Measurements from ENCODE around the gene CTNNA1.

Gene CTNNA1

DNA sequence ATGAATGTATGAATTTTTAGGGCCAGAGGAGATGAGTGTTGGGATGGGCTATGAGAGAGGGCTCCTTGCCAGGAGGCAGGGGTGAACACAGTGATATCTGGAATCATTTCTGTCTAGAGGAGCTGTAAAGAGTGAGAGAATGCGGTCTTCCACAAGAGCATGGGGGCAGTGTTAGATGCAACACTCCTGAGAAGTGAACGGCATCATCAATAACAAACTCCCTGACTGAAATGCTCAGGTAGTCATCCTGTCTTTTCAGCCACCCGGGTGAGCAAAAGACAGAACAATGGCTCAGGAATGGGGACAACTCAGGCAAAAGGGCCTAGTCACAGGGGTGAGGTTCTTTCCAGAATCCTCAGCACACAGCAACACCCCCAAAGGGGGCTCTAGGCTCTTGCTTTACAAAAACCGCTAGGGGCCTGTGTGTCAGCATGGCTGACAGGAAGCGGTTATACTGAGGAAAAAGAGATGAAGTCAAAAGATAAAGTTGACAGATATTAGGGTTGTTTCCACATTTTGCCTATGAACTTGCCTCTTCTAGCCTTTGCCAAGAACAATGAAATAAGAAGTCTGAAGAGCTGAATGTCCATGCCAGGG lies 226.6 kb downstream of the CTNNA1 start:
- no peak overlapping the region for H3K27ac ChIP-seq (ENCODE audit: insufficient read depth, low read length, poor library complexity, severe bottlenecking)
- H3K4me3 ChIP-seq (ENCODE audit: insufficient read depth, low read depth, low read length, poor library complexity, severe bottlenecking): no peak overlapping the region
- peaks cover 18% of the 10 kb centered on the region for H3K4me1 ChIP-seq (ENCODE audit: control insufficient read depth, insufficient read depth, low read length, poor library complexity, severe bottlenecking)
- DNase-seq: no peak
- H3K27me3 ChIP-seq (replicated peaks; ENCODE audit: control insufficient read depth, insufficient read depth, low read length, poor library complexity, severe bottlenecking): no peaks in the 10 kb centered on the region
- H3K36me3 ChIP-seq (ENCODE audit: control insufficient read depth, insufficient read depth, low read length): no peaks in the 10 kb centered on the region
- no peaks in the 10 kb centered on the region for H3K9me3 ChIP-seq (ENCODE audit: control insufficient read depth, low read length)

DNA sequence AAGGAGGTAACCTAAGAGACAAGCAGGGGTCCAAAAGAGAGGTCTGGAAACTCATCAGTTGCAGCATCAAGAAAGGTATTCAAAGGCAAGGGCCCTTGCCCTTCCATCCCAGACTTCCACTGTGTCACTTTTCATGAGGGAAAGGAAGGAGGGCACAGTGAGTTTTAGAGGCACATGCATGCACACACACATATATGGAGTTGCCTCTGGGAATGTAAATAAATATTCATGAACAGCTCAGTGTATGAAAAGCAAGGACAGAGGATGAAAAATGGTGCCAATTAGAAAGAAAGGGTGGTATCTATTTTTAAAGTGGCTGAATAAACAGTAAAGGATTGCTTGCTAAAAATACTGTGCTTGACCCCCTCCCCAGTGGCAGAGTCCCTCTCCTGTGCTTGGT lies 227.2 kb downstream of the CTNNA1 start:
- H3K9me3 ChIP-seq (ENCODE audit: control insufficient read depth, low read length): no peaks in the 10 kb centered on the region
- peaks cover 18% of the 10 kb centered on the region for H3K4me1 ChIP-seq (ENCODE audit: control insufficient read depth, insufficient read depth, low read length, poor library complexity, severe bottlenecking)
- H3K36me3 ChIP-seq (ENCODE audit: control insufficient read depth, insufficient read depth, low read length): no peaks in the 10 kb centered on the region
- DNase-seq: no peak
- H3K27ac ChIP-seq (ENCODE audit: insufficient read depth, low read length, poor library complexity, severe bottlenecking): no peak overlapping the region
- no peaks in the 10 kb centered on the region for H3K27me3 ChIP-seq (replicated peaks; ENCODE audit: control insufficient read depth, insufficient read depth, low read length, poor library complexity, severe bottlenecking)
- no peak overlapping the region for H3K4me3 ChIP-seq (ENCODE audit: insufficient read depth, low read depth, low read length, poor library complexity, severe bottlenecking)

DNA sequence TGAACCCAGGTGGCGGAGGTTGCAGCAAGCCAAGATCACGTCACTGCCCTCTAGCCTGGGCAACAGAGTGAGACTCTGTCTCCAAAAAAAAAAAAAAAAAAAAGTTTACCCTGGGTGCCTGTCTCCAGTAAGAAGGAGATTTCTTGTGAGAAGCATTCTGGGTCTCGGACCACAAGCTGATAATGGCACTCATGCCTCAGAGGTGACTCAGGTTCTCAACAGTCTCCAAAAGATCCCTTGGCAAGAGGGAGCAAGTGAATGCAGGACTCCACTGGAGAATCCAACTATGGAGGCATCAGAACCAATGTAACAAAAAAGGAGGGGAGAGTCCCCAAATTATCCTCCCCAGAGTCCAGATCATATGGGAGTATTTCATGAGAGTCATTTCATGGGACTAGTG lies 227.9 kb downstream of the CTNNA1 start:
- Histone ChIP-seq H3K27me3 (replicated peaks; ENCODE audit: control insufficient read depth, insufficient read depth, low read length, poor library complexity, severe bottlenecking) (no peaks in the 10 kb centered on the region), H3K27ac (ENCODE audit: insufficient read depth, low read length, poor library complexity, severe bottlenecking) (no peak overlapping the region), H3K4me3 (ENCODE audit: insufficient read depth, low read depth, low read length, poor library complexity, severe bottlenecking) (no peak overlapping the region), H3K4me1 (ENCODE audit: control insufficient read depth, insufficient read depth, low read length, poor library complexity, severe bottlenecking) (peaks cover 18% of the 10 kb centered on the region), H3K9me3 (ENCODE audit: control insufficient read depth, low read length) (no peaks in the 10 kb centered on the region), H3K36me3 (ENCODE audit: control insufficient read depth, insufficient read depth, low read length) (no peaks in the 10 kb centered on the region)
- DNase-seq: no peak

DNA sequence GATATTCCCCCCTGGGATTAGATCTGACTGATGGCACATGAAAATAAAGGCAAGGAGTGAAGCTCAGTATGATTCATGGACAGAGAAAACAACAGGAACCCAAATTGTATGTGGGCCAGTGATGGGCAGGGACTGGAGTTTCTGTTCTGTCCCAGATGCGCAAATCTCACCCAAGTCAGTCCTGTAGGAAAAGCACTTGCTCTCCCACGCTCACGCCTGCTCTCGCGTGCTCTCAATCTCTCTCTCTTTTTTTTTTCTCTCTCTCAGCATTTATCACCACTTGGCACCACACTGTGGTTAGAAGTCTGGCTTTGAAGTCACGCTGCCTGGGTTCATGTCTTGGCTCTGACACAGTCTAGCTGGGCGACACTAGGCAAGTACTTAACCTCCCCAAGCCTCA lies 228.4 kb downstream of the CTNNA1 start:
- no peak overlapping the region for H3K27ac ChIP-seq (ENCODE audit: insufficient read depth, low read length, poor library complexity, severe bottlenecking)
- no peaks in the 10 kb centered on the region for H3K9me3 ChIP-seq (ENCODE audit: control insufficient read depth, low read length)
- peaks cover 18% of the 10 kb centered on the region for H3K4me1 ChIP-seq (ENCODE audit: control insufficient read depth, insufficient read depth, low read length, poor library complexity, severe bottlenecking)
- no peaks in the 10 kb centered on the region for H3K27me3 ChIP-seq (replicated peaks; ENCODE audit: control insufficient read depth, insufficient read depth, low read length, poor library complexity, severe bottlenecking)
- H3K4me3 ChIP-seq (ENCODE audit: insufficient read depth, low read depth, low read length, poor library complexity, severe bottlenecking): no peak overlapping the region
- no peak for DNase-seq
- no peaks in the 10 kb centered on the region for H3K36me3 ChIP-seq (ENCODE audit: control insufficient read depth, insufficient read depth, low read length)

DNA sequence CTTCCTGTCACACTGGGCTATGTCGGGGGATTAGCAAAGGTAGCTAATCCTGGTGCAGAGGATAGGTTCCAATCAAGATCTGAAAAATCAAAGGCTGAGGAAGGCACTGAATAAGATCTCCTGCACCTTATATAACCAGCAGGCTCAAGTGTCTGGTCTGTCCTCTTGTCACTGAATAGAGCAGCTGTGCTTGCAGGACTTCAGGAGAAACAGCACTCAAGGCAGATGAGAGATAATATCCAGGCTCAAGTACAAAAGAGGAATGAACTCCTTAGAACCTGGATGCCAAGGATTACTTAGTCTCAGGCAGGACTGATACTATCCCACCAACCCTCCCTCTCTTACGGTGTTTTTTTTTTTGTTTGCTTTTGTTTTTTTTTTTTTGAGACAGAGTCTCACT lies 230.8 kb downstream of the CTNNA1 start:
- Histone ChIP-seq H3K9me3 (ENCODE audit: control insufficient read depth, low read length) (no peaks in the 10 kb centered on the region), H3K27ac (ENCODE audit: insufficient read depth, low read length, poor library complexity, severe bottlenecking) (no peak overlapping the region), H3K4me3 (ENCODE audit: insufficient read depth, low read depth, low read length, poor library complexity, severe bottlenecking) (no peak overlapping the region), H3K27me3 (replicated peaks; ENCODE audit: control insufficient read depth, insufficient read depth, low read length, poor library complexity, severe bottlenecking) (no peaks in the 10 kb centered on the region), H3K4me1 (ENCODE audit: control insufficient read depth, insufficient read depth, low read length, poor library complexity, severe bottlenecking) (peaks cover 18% of the 10 kb centered on the region), H3K36me3 (ENCODE audit: control insufficient read depth, insufficient read depth, low read length) (no peaks in the 10 kb centered on the region)
- no peak for DNase-seq
